ENCODE data around the gene EPHB2. TPM values are rescaled to one million over a fixed set of nuclear protein-coding genes. Genes with fewer than 3 reads are reported as not detected.

The EPHB2 gene
- total and polyA plus RNA-seq, 2 of the 8 experiments (the other 6 are each of a cell fraction or from before 2014, with no cell fraction given): 15.8 to 17.2 TPM

DNA sequence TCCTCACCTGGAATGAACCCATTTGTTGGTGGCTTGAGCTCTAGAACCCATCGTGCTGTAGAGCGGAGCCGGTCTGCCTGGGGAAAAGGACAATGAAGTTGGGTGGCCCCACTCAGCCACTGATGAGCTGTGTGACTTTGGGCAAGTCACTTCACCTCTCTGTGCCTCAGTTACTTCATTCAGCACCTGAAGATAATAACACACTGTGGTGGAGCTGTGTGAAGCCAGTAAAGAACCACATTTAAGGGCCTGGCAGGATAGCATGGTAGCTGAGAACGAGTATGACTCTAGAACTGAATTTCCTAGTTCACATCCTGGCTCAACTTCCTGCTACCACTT is 37.1 kb downstream of the EPHB2 start (continued):
- TF ChIP-seq CHD7 (IDR thresholded peaks at IDR 0.05; ENCODE audit: insufficient replicate concordance, low read length): no peak
- no peak for TF ChIP-seq TAF7 (optimal IDR thresholded peaks at IDR 0.05; ENCODE audit: borderline replicate concordance, low read depth, low read length)
- TF ChIP-seq BCL11A (IDR thresholded peaks at IDR 0.05; ENCODE audit: low read depth in 2 of 2, low read length in 2 of 2): no peak
- no peak for TF ChIP-seq SIN3A (conservative IDR thresholded peaks at IDR 0.05 in 1 of 2, IDR thresholded peaks at IDR 0.05 in 1 of 2; ENCODE audit: low read depth in 1 of 2, low read length in 2 of 2)
- TF ChIP-seq YY1 (IDR thresholded peaks at IDR 0.05; ENCODE audit: low read depth, low read length): no peak
- TF ChIP-seq EGR1 (IDR thresholded peaks at IDR 0.05; ENCODE audit: borderline replicate concordance, low read depth, low read length): no peak
- no peak for TF ChIP-seq SIX5 (IDR thresholded peaks at IDR 0.05; ENCODE audit: low read depth, low read length)
